Measurements from ENCODE around the gene CDON.

Gene CDON

DNA sequence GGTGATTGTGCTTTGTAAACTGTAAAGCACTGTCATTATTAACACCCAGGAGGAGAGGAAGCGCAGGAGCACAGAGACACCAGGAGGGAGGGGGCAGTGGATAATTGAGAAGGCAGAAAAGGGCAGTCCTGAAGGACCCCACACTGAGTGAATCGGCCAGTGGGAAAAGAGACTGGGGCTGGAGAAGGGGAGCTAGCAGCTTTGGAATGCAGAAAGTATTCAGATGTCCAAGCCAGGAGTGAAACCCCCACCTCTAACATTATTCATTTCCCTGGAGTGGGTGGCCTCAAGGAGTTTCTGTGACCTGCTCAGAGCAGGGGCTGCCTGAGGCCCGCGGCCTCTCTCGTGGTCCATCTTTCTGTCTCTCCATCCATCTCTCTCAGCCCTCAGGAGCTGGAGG lies 38.0 kb upstream of the CDON start:
- ATAC-seq: no peak
- DNase-seq: no peak
- Mint-ChIP-seq H3K36me3 (ENCODE audit: low read depth) (no peaks in the 10 kb centered on the region), H3K9me3 (no peaks in the 10 kb centered on the region), H3K27ac (no peak overlapping the region), H3K4me3 (no peak overlapping the region), H3K27me3 (no peaks in the 10 kb centered on the region), H3K4me1 (no peaks in the 10 kb centered on the region)

GRCh38 chr11:126098204-126098769 lies 35.6 kb upstream of the CDON start:
- DNase-seq (no peak), ATAC-seq (no peak)
- H3K4me1 Mint-ChIP-seq: no peaks in the 10 kb centered on the region
- no peak overlapping the region for H3K27ac Mint-ChIP-seq
- H3K4me3 Mint-ChIP-seq: no peak overlapping the region
- H3K36me3 Mint-ChIP-seq (ENCODE audit: low read depth): no peaks in the 10 kb centered on the region
- no peaks in the 10 kb centered on the region for H3K9me3 Mint-ChIP-seq
- H3K27me3 Mint-ChIP-seq: no peaks in the 10 kb centered on the region

- H3K4me1 Mint-ChIP-seq: no peaks in the 10 kb centered on the region
- no peak overlapping the region for H3K27ac Mint-ChIP-seq
- no peaks in the 10 kb centered on the region for H3K9me3 Mint-ChIP-seq
- DNase-seq (no peak), ATAC-seq (no peak)
- no peaks in the 10 kb centered on the region for H3K36me3 Mint-ChIP-seq (ENCODE audit: low read depth)
- no peaks in the 10 kb centered on the region for H3K27me3 Mint-ChIP-seq
- H3K4me3 Mint-ChIP-seq: no peak overlapping the region
Observed at GRCh38 chr11:126095745-126096144, 33.1 kb upstream of the CDON start.

DNA sequence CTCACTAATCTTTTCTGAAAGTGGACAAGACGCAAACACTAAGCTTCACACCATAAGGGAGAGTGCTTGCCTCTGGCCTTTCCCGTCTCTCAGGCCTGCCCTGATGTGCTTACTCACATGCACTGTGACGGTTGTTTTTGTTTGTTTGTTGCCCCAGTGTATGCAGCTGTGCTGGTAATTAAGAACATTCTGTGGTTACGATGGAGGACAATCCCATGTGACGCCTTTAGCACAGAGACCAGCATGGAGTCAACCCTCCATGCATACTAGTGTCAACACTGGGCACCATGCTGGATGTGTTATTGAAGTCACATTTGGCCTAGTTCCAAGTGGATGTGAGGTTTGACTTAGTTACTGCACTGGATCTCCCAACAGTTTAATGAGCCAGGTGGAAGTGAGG lies 27.8 kb upstream of the CDON start:
- DNase-seq: no peak
- Mint-ChIP-seq H3K4me1 (no peaks in the 10 kb centered on the region), H3K36me3 (ENCODE audit: low read depth) (no peaks in the 10 kb centered on the region), H3K4me3 (no peak overlapping the region), H3K27ac (no peak overlapping the region), H3K9me3 (no peaks in the 10 kb centered on the region), H3K27me3 (no peaks in the 10 kb centered on the region)
- no peak for ATAC-seq

- H3K36me3 Mint-ChIP-seq (ENCODE audit: low read depth): no peaks in the 10 kb centered on the region
- no peak overlapping the region for H3K27ac Mint-ChIP-seq
- H3K9me3 Mint-ChIP-seq: no peaks in the 10 kb centered on the region
- no peak for DNase-seq
- H3K27me3 Mint-ChIP-seq: no peaks in the 10 kb centered on the region
- H3K4me3 Mint-ChIP-seq: no peak overlapping the region
- ATAC-seq: no peak
- peaks cover 6% of the 10 kb centered on the region for H3K4me1 Mint-ChIP-seq
Observed at GRCh38 chr11:126088999-126089398, 26.3 kb upstream of the CDON start.

- H3K9me3 Mint-ChIP-seq: no peaks in the 10 kb centered on the region
- no peak overlapping the region for H3K4me3 Mint-ChIP-seq
- ATAC-seq: no peak
- peaks cover 12% of the 10 kb centered on the region for H3K4me1 Mint-ChIP-seq
- H3K27ac Mint-ChIP-seq: no peak overlapping the region
- H3K36me3 Mint-ChIP-seq (ENCODE audit: low read depth): no peaks in the 10 kb centered on the region
- no peaks in the 10 kb centered on the region for H3K27me3 Mint-ChIP-seq
- no peak for DNase-seq
Observed at GRCh38 chr11:126086248-126086647, 23.6 kb upstream of the CDON start.

GRCh38 chr11:126084608-126084912 lies 21.9 kb upstream of the CDON start:
- Mint-ChIP-seq H3K27me3 (no peaks in the 10 kb centered on the region), H3K9me3 (no peaks in the 10 kb centered on the region), H3K36me3 (ENCODE audit: low read depth) (no peaks in the 10 kb centered on the region), H3K4me3 (no peak overlapping the region), H3K4me1 (peaks cover 12% of the 10 kb centered on the region), H3K27ac (no peak overlapping the region)
- DNase-seq (no peak), ATAC-seq (no peak)

- no peaks in the 10 kb centered on the region for H3K9me3 Mint-ChIP-seq
- H3K4me1 Mint-ChIP-seq: peaks cover 12% of the 10 kb centered on the region
- no peaks in the 10 kb centered on the region for H3K27me3 Mint-ChIP-seq
- DNase-seq (peak; percentile 11), ATAC-seq (peak; percentile 80)
- H3K36me3 Mint-ChIP-seq (ENCODE audit: low read depth): no peaks in the 10 kb centered on the region
- peak overlapping the region; percentile 73 for H3K27ac Mint-ChIP-seq
- H3K4me3 Mint-ChIP-seq: peak overlapping the region; percentile 4
Observed at GRCh38 chr11:126083829-126084607, 21.4 kb upstream of the CDON start.

GRCh38 chr11:126082251-126083109 lies 19.8 kb upstream of the CDON start:
- Mint-ChIP-seq H3K27ac (no peak overlapping the region), H3K27me3 (no peaks in the 10 kb centered on the region), H3K9me3 (no peaks in the 10 kb centered on the region), H3K4me3 (no peak overlapping the region), H3K36me3 (ENCODE audit: low read depth) (no peaks in the 10 kb centered on the region), H3K4me1 (peaks cover 12% of the 10 kb centered on the region)
- DNase-seq: no peak
- no peak for ATAC-seq

GRCh38 chr11:126081915-126082250 lies 19.2 kb upstream of the CDON start:
- H3K27me3 Mint-ChIP-seq: no peaks in the 10 kb centered on the region
- H3K27ac Mint-ChIP-seq: no peak overlapping the region
- H3K36me3 Mint-ChIP-seq (ENCODE audit: low read depth): no peaks in the 10 kb centered on the region
- no peak for DNase-seq
- ATAC-seq: no peak
- H3K4me1 Mint-ChIP-seq: peaks cover 12% of the 10 kb centered on the region
- H3K9me3 Mint-ChIP-seq: no peaks in the 10 kb centered on the region
- H3K4me3 Mint-ChIP-seq: no peak overlapping the region

- H3K9me3 Mint-ChIP-seq: no peaks in the 10 kb centered on the region
- no peak overlapping the region for H3K27ac Mint-ChIP-seq
- no peaks in the 10 kb centered on the region for H3K27me3 Mint-ChIP-seq
- H3K36me3 Mint-ChIP-seq (ENCODE audit: low read depth): no peaks in the 10 kb centered on the region
- DNase-seq: no peak
- H3K4me3 Mint-ChIP-seq: no peak overlapping the region
- no peak for ATAC-seq
- H3K4me1 Mint-ChIP-seq: peaks cover 12% of the 10 kb centered on the region
Observed at GRCh38 chr11:126080161-126080941, 17.7 kb upstream of the CDON start.

GRCh38 chr11:126079621-126080124 lies 17.0 kb upstream of the CDON start:
- H3K4me1 Mint-ChIP-seq: peaks cover 12% of the 10 kb centered on the region
- H3K27ac Mint-ChIP-seq: no peak overlapping the region
- DNase-seq (no peak), ATAC-seq (no peak)
- no peaks in the 10 kb centered on the region for H3K36me3 Mint-ChIP-seq (ENCODE audit: low read depth)
- no peaks in the 10 kb centered on the region for H3K9me3 Mint-ChIP-seq
- peaks cover 3% of the 10 kb centered on the region for H3K27me3 Mint-ChIP-seq
- H3K4me3 Mint-ChIP-seq: no peak overlapping the region

- H3K27ac Mint-ChIP-seq: no peak overlapping the region
- DNase-seq (no peak), ATAC-seq (no peak)
- no peaks in the 10 kb centered on the region for H3K36me3 Mint-ChIP-seq (ENCODE audit: low read depth)
- no peak overlapping the region for H3K4me3 Mint-ChIP-seq
- H3K4me1 Mint-ChIP-seq: no peaks in the 10 kb centered on the region
- H3K9me3 Mint-ChIP-seq: no peaks in the 10 kb centered on the region
- peaks cover 3% of the 10 kb centered on the region for H3K27me3 Mint-ChIP-seq
Observed at GRCh38 chr11:126076641-126077040, 14.0 kb upstream of the CDON start.

GRCh38 chr11:126072801-126073594 lies 10.3 kb upstream of the CDON start:
- Mint-ChIP-seq H3K36me3 (ENCODE audit: low read depth) (no peaks in the 10 kb centered on the region), H3K4me1 (no peaks in the 10 kb centered on the region), H3K27me3 (peaks cover 3% of the 10 kb centered on the region), H3K27ac (no peak overlapping the region), H3K4me3 (no peak overlapping the region), H3K9me3 (no peaks in the 10 kb centered on the region)
- DNase-seq: no peak
- ATAC-seq: no peak

All from activated naive CD8-positive, alpha-beta T cell treated with anti-CD3 and anti-CD28 coated beads, Interleukin-2, amount 50 U/mL, for 24 hours (primary cell).